Kidney epithelial cell (primary cell): ENCODE measurements around the gene ACTR3. TPM values are rescaled to one million over a fixed set of nuclear protein-coding genes. Genes with fewer than 3 reads are reported as not detected.

Source experiments
- DNase-seq: peaks from one replicate; pipeline ENCODE4 v3.0.0-alpha.2; 2010; ENCODE audit warnings: low read depth
- H3K27me3 ChIP-seq: 2 replicates; pipeline ENCODE4 v1.6.0; 2011; ENCODE audit warnings: low read length; ENCODE audit not compliant: control insufficient read depth, insufficient read depth
- H3K36me3 ChIP-seq: 2 replicates; pipeline ENCODE4 v1.5.1; 2011; ENCODE audit warnings: low read length; ENCODE audit not compliant: control insufficient read depth, insufficient read depth
- H3K4me3 ChIP-seq: 2 replicates; pipeline ENCODE4 v1.5.1; 2011; ENCODE audit warnings: low read depth, mild to moderate bottlenecking, control low read depth, low read length
- total RNA-seq: library from RNA; depleted of rRNA; stranded (reverse); fragments of >200 nt; gene quantifications from 2 replicates; pipeline ENCODE4 v1.2.3, GENCODE V29; 2015
- TF ChIP-seq, protein P1 (sequence below): IDR thresholded peaks from 2 replicates; pipeline ENCODE4 v1.5.1; 2011; ENCODE audit warnings: mild to moderate bottlenecking, moderate library complexity, low read length, control low read depth, inconsistent platforms; ENCODE audit not compliant: insufficient read depth, poor library complexity, severe bottlenecking

ACTR3 gene
- total RNA-seq, 1 donor from 2014 or later, result 240 TPM

DNA sequence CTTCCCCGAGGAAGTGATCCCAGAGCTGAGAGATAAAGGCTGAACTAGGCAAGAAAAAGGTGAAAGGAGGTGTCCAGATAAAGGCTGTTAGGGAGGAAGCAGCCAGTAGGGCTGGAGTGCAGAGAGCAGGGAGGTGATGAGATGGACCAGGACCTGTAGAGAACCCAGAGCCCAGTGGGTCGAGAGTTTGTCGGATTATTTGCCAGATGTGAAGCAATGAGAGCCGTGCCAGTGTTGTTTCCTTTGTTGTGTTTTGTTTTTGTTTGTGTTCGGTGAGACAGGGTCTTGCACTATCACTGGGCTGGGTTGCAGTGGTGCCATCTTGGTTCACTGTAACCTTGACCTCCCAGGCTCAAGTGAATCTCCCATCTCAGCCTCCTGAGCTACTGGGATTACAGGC, 111.3 kb downstream of the ACTR3 start:
- Histone ChIP-seq H3K4me3 (no peak overlapping the region), H3K36me3 (no peaks in the 10 kb centered on the region), H3K27me3 (no peaks in the 10 kb centered on the region)
- no peak for DNase-seq
- TF ChIP-seq, protein P1, sequence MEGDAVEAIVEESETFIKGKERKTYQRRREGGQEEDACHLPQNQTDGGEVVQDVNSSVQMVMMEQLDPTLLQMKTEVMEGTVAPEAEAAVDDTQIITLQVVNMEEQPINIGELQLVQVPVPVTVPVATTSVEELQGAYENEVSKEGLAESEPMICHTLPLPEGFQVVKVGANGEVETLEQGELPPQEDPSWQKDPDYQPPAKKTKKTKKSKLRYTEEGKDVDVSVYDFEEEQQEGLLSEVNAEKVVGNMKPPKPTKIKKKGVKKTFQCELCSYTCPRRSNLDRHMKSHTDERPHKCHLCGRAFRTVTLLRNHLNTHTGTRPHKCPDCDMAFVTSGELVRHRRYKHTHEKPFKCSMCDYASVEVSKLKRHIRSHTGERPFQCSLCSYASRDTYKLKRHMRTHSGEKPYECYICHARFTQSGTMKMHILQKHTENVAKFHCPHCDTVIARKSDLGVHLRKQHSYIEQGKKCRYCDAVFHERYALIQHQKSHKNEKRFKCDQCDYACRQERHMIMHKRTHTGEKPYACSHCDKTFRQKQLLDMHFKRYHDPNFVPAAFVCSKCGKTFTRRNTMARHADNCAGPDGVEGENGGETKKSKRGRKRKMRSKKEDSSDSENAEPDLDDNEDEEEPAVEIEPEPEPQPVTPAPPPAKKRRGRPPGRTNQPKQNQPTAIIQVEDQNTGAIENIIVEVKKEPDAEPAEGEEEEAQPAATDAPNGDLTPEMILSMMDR, result no peak

DNA sequence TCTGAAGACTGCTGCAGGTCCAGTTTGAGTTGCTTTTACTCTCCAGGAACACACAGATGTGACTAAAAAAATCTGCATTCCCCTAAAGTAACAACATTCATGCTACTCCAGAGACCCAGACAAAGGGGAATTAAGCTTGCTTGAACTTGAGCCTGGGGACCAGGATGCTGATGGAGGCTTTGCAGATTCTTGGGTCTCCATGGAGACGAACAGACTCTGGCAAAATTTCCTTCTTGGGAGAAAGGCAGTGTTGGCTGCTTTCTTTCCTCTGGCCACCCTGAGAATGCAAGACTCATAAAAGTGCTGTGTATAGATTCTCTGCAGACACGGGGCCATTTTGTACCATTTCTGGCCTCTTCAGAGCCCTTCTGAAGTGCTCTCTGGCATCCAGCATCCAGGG, 112.0 kb downstream of the ACTR3 start:
- Histone ChIP-seq H3K36me3 (no peaks in the 10 kb centered on the region), H3K27me3 (no peaks in the 10 kb centered on the region), H3K4me3 (no peak overlapping the region)
- TF ChIP-seq, protein P1, result no peak
- DNase-seq, result no peak

DNA sequence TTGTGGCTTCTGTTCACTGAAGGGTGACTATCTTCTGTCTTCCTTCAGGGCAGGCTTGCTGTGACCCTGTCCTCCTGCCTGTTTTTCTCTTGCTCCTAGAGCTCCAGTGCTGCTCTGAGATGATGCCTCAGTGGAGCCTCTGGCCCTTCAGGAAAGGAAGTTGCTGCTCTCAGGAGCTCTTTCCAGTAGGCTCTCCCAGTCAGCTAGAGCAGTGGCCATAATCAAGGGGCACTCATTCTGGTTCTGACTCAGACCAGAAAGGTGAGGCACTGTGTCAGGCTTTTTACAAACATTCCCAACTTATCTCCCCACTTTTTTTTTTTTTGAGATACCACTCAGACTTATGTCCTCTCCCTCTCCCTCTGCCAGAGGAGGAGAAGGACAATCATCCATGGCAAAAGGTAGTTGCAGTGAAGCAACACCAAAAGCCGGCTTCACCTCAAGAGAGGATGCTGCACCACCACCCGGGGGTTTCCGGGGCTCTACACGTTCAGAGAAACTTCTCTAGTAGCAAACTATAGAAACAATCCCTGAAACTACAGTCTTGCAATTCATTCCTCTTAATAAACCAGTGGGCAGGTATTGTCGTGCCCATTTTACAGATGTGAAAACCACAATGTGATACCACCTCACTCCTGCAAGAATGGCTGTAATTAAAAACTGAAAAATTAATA, 115.4 kb downstream of the ACTR3 start:
- no peaks in the 10 kb centered on the region for H3K27me3 ChIP-seq
- TF ChIP-seq, protein P1, result no peak
- no peak for DNase-seq
- no peaks in the 10 kb centered on the region for H3K36me3 ChIP-seq
- no peak overlapping the region for H3K4me3 ChIP-seq

DNA sequence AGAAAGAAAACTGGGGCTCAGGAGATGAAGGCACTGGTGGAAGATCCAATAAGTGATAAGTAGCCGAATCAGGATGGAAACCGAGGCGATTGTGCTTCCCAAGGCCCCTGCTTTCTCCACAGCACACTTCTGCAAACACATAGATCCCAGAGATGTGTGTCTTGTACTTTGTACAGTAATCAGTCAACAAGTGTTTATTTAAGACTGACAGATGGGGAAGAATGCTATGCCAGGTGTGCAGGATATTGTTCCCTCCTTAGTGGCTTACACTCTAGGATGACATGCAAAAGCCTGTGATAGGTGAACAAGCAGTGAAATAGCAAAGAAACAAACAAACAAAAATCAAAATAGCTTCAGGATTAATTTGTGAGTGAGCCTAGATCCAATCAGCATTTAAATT, 116.6 kb downstream of the ACTR3 start:
- DNase-seq, result no peak
- TF ChIP-seq, protein P1, result no peak
- no peaks in the 10 kb centered on the region for H3K36me3 ChIP-seq
- H3K27me3 ChIP-seq, result no peaks in the 10 kb centered on the region
- H3K4me3 ChIP-seq, result no peak overlapping the region

DNA sequence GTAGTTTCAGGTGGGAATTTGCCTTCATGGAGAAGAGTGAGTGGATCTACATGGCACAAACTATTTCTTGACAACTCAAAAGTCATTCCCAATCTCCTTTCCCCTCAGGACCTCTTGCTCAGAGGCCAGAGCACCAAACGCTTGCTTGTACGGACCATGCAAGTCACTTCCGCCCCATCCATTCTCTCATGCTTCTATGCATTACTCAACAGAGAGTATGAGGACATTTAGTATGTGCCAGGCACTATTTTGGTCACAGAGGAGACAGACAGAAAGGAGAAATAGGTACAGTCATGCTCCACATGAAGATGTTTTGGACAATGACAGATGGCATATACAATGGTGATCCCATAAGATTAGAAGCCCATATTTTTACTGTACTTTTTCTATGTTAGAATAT, 117.5 kb downstream of the ACTR3 start:
- no peak for DNase-seq
- Histone ChIP-seq H3K4me3 (no peak overlapping the region), H3K36me3 (no peaks in the 10 kb centered on the region), H3K27me3 (no peaks in the 10 kb centered on the region)
- TF ChIP-seq, protein P1, result no peak

DNA sequence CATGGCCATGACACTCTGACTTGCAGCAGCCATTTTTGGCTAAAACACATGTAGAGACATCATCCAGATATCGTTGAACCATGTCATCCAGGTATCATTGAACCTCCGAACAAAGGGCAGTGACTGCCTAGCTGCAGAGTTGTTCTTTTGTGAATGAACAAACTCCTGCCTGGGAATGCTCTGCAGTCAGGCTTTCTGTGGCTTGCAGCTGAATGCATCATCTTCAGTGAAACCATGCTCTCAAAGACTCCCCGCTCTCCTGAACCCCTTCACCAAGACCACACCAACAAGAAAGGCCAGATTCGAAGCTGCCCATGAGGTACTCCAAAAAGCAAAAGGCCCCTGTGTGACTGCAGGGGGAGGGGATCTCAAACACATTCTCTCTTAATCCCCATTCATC, 118.8 kb downstream of the ACTR3 start:
- no peaks in the 10 kb centered on the region for H3K36me3 ChIP-seq

More for the DNA sequence above, 118.8 kb downstream of the ACTR3 start:
- Histone ChIP-seq H3K4me3 (no peak overlapping the region), H3K27me3 (no peaks in the 10 kb centered on the region)
- TF ChIP-seq, protein P1, result no peak
- no peak for DNase-seq
